Endometrial microvascular endothelial cells (primary cell): ENCODE data around the gene ATF7IP2. TPM values are rescaled to one million over a fixed set of nuclear protein-coding genes. Genes with fewer than 3 reads are reported as not detected.
"Not testable (repeated sequence)": the region's sequence is repeated elsewhere in the genome, so short reads cannot be mapped to it uniquely, and the experiment has no call there.

ENCODE experiments used
- in situ Hi-C: cut with HindIII; loops from 2 replicates; pipeline ENCODE4 v1.10.0; 2017; ENCODE audit warnings: low sequenced_read_pairs, low pct_unique_long_range_greater_than_20kb; ENCODE audit errors: inconsistent ontology term
- total RNA-seq: library from RNA; depleted of rRNA; stranded (reverse); fragments of >200 nt; gene quantifications from one replicate; pipeline ENCODE4 v1.2.3, GENCODE V29; 2015; ENCODE audit errors: inconsistent ontology term

Gene ATF7IP2
- total RNA-seq, 1 donor from 2014 or later, result 3.3 TPM

DNA sequence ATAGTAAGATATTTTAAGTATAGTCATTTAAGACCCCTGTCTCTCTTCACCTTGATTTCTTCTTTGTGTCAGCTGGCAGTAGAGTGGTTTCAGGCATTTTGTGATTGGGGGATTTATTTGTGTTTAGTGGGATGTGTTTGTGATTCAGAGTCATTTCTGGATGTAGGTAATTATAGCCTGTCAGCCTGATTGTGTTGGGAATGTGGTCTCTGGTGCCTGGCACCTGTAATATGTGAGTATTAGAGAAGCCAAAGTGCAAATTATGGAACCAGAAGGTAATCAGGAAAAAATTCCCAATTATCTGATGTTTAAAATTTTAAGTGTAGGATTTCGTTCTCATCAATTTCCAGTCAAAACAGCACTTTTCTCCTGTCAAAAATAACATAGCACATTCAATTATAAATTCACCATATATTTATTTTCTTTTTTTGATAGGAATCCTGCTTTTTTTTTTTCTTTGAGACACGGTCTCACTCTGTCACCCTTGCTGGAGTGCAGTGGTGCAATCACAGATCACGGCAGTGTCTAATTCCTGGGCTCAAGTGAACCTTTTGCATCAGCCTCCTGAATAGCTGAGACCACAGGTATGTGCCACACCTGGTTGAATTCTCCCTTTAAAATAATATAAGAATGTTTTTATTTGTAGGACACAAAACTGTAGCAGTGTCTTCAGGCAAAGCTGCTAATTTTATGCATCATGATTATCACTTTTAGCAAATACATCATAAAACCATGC, 42.7 kb downstream of the ATF7IP2 start:
- in situ Hi-C loops, result no loop called here

DNA sequence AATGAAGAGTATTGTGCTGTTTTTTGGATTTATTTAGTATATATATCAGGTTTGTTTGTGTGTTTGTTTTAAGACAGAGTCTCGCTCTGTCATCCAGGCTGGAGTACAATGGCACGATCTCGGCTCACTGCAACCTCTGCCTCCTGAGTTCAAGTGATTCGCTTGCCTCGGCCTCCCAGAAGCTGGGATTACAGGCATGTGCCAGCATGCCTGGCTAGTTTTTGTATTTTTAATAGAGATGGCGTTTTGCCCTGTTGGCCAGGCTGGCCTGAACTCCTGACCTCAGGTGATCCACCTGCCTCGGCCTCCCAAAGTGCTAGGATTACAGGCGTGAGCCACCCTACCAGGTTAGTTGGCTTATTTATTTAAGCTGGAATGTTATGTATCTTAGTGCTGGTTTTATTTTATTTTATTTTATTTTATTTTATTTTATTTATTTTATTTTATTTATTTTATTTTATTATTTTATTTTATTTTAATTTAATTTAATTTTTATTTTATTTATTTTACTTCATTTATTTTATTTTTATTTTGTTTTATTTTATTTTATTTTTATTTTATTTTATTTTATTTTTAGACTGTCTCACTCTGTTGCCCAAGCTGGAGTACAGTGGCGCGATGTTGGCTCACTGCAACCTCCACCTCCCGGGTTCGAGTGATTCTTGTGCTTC, 43.6 kb downstream of the ATF7IP2 start:
- in situ Hi-C loops, result not testable (repeated sequence)

DNA sequence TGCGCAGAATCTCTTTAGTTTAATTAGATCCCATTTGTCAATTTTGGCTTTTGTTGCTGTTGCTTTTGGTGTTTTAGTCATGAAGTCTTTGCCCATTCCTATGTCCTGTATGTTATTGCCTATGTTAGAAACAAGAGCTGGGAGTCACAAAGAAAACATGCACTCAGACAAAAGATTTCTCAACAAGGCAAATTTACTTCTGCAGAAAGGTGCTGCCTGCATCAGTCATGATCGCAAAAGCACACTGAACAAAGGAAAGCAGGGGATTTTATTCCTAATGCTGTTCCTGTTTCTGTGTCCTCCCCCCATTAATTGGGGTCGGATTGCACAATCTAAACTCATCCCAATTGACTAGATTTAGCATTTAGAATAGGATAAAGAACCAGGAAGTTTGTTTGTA, 55.9 kb downstream of the ATF7IP2 start:
- in situ Hi-C loops, result no loop called here

DNA sequence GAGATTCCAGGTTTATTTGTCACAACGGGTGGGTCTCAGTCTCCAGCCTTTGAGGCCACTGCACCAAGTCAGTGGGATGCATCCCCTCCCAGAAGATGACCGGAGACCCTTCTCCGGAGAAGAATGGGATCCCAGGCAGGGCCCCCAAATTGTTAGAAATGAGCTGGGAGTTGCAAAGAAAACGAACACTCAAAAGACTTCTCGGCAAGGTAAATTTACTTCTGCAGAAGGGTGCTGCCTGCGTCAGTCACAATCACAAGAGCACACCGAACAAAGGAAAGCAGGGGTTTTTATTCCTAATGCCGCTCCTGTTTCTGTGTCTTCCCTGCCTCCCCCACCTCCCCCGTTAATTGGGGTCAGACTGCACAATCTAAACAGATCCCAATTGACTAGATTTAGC, 61.4 kb downstream of the ATF7IP2 start:
- in situ Hi-C loops, result no loop called here

DNA sequence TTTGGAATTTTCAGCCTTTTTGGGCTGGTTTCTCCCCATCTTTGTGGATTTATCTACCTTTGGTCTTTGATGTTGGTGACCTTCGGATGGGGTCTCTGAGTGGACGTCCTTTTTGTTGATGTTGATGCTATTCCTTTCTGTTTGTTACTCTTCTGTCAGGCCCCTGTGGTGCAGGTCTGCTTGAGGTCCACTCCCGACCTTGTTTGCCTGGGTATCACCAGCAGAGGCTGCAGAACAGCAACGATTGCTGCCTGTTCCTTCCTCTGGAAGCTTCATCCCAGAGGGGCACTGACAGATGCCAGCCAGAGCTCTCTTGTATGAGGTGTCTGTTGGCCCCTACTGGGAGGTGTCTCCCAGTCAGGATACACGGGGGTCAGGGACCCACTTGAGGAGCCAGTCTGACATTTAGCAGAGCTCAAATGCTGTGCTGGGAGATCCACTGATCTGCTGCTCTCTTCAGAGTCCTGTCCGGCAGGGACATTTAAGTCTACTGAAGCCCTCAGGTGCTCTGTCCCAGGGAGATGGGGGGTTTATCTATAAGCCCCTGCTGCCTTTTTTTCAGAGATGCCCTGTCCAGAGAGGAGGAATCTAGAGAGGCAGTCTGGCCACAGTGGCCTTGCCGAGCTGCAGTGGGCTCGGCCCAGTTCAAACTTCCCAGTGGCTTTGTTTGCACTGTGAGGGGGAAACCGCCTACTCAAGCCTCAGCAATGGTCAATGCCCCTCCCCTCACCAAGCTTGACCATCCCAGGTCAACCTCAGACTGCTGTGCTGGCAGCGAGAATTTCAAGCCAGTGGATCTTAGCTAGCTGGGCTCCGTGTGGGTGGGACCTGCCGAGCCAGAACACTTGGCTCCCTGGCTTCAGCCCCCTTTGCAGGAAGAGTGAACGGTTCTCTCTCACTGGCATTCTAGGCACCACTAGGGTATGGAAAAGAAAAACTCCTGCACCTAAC, 66.6 kb downstream of the ATF7IP2 start:
- in situ Hi-C loops, result not testable (repeated sequence)

DNA sequence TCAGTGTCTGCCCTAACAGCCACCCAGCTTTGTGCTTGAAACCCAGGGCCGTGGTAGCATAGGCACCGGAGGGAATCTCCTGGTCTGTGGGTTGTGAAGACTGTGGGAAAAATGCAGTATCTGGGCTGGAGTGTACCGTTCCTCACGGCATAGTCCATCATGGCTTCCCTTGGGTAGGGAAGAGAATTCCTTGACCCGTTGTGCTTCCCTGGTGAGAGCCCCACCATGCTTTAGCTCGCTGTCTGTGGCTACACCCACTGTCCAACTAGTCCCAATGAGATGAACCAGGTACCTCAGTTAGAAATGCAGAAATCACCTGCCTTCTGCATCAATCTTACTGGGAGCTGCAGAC, 67.3 kb downstream of the ATF7IP2 start:
- in situ Hi-C loops, result no loop called here

DNA sequence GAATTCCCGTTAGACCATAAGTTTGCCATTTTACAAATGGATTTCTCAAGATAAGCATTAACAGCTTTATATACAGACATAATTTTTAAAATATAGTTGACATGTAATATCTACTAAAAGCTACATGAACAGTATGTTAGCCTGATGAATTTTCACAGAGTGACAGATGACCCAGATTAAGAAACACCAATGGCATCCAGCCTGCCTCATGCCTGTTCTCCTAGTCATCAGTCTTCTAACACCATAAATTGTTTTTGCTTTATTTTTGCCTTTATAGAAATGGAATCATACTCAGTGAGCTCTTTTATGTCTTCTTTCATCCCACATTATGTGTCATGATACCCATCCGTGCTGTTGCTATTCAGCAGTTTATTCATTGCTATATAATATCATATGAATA, 80.0 kb downstream of the ATF7IP2 start:
- in situ Hi-C loops, result no loop called here

DNA sequence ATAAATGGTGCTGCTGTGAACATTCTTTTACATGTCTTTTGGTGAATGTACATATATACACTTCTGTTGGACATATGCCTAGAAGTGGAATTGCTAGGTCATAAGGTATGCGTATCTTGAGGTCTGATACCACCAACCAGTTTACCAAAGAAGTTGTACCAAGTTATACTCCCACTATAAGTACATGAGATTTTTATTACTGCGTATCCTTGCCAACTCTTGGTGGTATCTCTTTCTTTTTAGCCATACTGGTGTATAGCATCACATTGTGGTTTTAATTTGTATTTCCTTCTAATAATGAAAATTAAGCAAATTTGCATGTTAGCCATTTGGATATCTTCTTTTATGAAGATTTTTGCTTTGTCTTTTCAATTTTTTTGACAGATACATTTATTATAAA, 80.5 kb downstream of the ATF7IP2 start:
- in situ Hi-C loops, result no loop called here

DNA sequence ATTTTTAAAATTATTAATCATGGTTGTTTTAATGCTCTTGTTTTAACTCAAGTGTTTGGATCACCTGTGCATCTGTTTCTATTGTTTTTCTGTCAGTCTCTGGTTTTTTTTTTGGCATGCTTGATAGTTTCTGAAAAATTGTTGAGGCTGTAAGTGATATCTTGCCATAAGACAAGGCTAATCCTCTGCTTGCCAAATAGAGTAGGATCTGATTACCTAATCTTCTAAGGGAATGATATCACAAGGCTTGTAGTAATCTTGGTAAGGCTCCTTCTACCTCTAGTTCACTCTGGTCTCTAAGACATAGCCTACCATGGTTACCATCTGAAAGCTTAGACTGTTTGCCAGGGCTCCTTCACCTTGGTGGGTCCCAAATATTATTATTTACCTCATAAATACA, 81.0 kb downstream of the ATF7IP2 start:
- in situ Hi-C loops, result no loop called here

DNA sequence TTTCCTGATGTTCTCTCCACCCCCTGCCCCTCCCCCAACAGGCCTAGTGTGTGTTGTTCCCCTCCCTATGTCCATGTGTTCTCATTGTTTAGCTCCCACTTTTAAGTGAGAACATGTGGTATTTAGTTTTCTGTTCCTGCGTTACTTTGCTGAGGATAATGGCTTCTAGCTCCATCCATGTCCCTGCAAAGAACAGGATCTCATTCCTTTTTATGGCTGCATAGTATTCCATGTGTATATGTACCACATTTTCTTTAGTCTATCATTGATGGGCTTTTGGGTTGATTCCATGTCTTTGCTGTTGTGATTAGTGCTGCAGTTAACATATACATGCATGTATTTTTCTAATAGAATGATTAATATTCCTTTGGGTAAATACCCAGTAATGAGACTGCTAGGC, 90.8 kb downstream of the ATF7IP2 start:
- in situ Hi-C loops, result not testable (repeated sequence)

DNA sequence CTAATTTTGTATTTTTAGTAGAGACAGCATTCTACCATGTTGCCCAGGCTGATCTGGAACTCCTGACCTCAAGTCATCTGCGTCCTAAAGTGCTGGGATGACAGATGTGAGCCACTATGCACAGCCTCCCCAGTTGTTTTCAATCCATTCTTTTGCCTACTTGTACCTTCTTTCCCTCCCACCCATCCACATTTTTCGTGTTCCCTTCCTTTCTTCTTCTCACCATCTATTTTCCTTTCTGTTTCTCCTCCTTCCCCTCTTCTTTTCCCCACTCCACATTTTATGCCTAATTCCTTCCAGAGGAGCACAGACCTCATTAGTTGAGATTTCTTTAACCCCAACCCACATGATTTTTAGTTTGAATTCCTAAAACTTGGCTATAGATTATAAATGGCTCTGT, 94.3 kb downstream of the ATF7IP2 start:
- in situ Hi-C loops, result no loop called here

DNA sequence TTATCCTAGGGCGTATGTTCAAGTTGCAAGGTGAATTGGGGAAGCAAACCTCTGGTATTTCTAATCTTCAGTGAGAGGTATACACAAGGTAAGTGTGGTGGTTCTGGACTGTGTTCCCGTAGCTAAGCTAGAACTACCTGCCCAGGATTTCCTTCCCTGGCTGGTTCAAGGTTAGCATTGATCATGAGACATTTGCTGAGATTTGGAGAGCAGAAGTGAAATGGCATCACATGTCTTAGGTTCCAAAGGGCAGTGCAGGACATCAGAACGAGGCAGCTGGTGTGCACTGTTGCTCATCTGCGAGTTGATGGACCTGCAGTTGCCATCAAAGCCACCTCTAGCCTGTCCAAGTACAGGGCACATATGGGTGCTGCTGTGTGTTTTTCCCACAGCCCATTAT, 99.3 kb downstream of the ATF7IP2 start:
- in situ Hi-C loops, result no loop called here

DNA sequence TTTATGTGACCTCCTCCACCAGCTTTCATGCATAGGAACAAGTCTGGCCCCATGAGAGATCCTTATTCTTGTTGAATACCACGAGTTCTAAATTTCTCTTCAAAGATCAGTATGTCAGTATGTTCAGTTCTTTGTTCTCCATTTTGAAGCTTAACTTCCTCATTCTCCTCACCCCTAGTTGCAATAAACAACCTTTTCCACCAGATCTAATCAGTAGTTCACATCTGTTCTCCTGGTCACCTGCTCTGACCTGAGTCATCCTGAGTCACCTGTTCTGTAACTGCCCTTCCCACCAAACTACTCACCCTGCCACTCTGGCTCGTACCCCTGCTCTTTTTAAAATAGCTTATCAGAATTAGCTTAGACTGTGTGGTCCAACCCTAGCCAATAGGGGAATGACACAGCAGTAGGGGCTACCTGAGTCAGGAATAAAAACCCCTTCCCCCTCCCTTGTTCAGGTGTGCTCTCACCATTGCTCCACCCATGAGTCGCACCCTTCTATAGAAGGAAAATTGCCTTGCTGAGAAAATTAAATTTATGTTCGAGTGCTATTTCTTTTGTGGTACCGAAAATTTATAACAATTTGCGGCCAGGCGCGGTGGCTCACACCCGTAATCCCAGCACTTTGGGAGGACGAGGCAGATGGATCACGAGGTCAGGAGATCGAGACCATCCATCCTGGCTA, 100.0 kb downstream of the ATF7IP2 start:
- in situ Hi-C loops, result no loop called here

DNA sequence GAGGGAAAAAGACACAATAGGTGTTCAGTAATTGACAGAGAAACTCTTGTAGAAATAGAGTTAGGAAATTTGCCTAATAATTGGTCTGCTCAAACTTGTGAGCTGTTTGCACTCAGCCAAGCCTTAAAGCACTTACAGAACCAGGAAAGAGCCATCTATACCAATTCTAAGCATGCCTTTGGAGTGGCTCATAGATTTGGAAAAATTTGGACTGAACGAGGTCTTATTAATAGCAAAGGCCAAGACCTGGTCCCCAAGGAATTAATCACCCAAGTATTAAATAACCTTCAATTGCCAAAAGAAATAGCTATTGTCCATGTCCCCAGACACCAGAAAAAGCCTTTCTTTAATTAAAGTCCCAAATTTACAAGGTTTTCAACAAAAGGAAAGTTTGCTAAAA, 104.3 kb downstream of the ATF7IP2 start:
- in situ Hi-C loops, result no loop called here

DNA sequence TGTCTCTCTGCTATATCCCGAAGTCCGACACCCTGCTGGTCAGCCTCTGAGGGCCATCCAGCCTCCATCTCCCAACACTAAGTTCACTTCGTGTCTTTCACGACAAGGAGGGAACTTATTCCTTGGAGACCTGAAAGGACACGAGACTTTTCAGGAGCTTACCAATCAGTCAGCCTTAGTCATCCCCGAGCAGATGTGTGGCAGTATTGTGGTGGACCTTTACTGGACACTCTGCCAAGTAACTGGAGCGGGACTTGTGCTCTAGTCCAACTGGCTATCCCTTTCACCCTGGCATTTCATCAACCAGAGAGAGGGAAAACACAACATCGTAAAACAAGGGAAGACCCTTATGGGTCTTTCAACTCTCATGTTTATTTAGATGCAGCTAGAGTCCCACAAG, 107.4 kb downstream of the ATF7IP2 start:
- in situ Hi-C loops, result no loop called here

DNA sequence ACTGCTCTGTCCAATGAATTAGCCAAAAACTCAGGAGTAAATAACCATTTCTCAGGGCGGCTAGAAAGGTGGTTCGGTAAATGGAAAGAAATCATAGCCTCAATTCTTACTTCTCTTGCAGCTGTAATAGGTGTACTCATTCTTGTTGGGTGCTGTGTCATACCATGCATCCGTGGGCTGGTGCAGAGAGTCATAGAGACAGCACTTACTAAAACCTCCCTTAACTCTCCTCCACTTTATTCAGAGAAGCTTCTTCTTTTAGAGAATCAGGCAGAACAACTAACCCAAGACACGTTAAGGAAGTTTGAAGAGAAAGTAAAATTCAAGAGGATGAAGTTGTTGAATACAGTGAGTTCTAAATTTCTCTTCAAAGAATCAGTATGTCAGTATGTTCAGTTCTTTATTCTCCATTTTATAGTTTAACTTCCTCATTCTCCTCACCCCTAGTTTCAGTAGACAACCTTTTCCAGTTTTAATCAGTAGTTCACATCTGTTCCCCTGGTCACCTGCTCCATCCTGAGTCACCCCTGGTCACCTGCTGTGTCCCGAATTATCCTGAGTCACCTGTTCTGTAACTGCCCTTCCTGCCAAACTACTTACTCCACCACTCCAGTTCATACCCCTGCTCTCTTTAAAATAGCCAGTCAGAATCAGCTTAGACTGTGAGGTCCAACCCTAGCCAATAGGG, 108.6 kb downstream of the ATF7IP2 start:
- in situ Hi-C loops, result no loop called here

DNA sequence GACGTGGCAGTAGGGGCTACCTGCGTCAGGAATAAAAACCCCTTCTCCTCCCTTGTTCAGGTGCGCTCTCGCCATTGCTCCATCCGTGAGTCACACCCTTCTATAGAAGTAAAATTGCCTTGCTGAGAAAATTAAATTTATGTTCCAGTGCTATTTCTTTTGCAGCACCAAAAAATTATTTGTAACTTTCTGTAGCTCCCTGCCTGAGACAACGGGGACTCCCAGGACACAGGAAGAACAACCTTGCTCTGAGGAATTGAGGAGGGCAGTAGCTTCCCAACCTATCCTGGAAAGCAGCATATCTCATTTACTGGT, 109.1 kb downstream of the ATF7IP2 start:
- in situ Hi-C loops, result no loop called here

DNA sequence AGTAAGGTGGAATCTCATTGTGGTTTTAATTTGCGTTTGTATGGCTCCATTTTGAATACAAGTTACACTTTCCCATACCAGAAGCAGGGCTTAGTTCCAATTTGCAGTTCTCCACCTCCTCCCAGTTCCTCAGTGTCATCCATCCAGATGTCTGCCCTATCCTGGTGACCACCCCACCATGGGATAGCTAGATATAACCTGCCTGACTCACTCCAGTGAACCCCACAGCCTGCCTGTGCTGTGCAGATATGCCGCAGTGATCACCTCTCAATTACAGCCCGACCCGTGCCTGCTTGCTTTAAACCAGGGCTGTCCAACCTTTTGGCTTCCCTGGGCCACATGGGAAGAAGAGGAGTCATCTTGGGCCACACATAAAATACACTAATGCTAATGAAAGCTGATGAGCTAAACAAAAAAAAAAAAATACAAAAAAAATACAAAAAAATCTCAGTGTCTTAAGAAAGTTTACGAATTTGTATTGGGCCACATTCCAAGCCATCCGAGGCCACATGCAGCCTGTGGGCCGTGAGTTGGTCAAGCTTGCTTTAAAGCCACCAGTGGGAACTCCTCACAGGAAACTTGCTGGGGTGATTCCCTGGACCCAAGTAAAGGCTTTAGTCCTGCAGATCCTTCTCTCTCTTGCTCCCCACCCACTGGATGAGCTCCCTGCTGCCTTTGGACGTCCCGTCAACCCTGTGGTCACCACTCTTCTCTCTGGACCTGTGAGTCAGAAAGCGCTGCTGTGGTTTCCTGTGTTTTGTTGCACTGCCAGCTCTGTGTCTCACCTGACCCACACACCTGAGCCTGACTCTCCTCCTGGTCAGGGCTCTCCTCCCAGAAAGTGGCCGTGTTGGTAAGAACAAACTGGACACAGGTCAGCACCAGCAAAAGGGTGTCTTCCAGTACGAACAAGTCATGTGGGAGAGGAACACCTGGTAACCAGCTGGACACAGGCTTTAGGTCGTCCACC, 111.6 kb downstream of the ATF7IP2 start:
- in situ Hi-C loops, result no loop called here
